ENCODE measurements around the gene FILIP1.

FILIP1 gene

DNA sequence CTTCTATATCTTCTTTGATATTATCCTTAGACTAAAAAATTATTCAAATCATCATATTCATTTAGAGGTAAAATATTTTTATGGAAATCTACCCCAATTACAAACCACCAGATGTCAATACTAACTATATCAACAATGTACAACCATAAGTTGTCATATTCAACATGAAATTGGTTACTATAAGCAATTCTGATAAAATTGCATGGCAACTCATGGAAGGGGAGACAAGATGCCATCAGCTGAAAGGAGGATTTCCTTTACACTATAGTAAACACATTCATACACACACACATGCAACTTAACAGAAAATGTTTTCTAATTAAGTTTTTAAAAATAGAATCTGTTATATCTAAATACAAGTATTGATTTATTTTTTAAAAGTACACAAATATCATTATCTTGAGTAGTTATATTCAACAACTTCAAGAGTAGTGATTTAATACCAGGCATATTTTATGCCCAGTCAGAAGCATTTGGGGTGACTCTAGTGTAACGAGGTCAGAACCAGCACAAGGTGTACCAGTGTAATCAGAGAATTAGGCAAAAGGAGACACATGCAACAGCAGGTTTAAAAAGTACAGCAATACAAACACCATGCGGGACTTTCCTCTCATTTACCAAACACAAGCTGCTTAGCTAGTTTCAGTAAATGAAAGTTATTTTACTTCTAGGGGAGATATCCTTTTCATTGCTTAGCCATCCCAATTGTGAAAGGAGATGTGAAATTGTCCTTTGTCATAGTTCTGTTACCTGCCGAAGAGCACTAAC, 1.0 kb downstream of the FILIP1 start:
- no peak for DNase-seq (ENCODE audit: low spot score)

GRCh38 chr6:75491291-75491690, 2.3 kb downstream of the FILIP1 start:
- no peak for DNase-seq (ENCODE audit: low spot score)

DNA sequence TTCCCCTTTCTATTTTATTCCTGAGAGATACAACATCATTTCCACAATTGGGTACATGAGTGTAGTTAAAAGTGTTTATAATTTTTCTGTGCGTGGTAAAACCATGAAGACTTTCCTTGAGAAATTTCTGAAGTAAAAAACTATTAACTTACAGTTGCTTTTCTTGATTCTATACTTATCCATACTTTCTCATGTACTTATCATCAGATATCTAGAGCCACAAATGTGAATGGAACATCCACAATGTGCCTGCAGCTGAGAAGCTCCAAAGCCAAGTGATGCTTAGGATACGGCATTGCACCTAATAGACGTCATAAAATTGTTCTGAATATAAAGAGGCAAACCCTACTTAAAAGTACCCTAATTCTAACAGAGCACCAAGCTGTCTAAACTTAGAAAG, 2.9 kb downstream of the FILIP1 start:
- DNase-seq (ENCODE audit: low spot score) = no peak

GRCh38 chr6:75489025-75489424, 4.6 kb downstream of the FILIP1 start:
- DNase-seq (ENCODE audit: low spot score) = no peak

DNA sequence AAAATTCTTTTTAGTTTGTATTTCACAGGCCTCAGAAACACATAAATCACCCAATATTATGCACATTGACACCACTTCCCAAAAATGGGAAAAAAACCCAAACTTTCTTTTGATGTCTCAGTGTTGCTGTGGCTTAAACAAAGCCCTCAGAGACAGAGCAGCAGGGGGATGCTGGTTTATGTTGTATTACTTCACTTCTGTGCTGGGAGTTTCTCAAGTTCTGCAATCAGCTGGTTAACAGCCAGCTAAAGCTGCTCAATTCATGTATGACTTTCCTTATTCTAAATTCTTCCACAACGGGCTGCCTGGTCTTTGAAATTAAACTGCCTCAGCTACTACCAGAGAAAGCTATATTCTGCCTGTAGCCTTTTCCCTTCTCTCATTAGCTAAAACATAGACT, 5.6 kb downstream of the FILIP1 start:
- no peak for DNase-seq (ENCODE audit: low spot score)

DNA sequence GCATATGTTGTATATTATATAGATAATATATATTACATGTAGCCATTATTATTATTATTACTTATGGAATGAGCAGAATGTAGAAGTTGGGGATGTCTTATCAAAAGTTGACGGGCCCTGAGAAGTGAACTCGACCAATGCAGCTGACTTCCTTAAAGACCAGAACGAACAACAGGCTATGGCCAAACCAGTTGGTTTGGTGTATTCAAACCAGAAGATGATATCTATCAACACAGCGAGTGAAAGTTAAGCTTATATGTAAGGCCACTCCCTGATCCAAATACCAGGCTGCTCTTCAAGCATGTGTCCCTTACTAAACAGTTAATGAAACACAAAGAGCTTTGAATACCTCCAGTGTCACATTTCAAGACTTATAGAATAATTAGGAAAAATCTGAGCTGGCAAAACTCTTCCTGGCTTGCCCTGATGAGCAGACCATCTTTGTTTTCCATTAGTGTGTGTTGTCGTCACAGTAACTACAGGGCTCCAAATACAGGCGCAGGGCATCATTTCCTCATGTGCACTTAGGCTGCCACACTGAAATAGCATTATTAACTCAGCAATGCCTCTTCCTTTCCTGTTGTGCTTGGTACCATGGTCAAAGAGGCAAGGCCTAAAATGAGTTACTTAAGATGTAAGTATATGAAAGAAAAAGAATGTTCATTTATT, 6.6 kb downstream of the FILIP1 start:
- DNase-seq (ENCODE audit: low spot score) = no peak

DNA sequence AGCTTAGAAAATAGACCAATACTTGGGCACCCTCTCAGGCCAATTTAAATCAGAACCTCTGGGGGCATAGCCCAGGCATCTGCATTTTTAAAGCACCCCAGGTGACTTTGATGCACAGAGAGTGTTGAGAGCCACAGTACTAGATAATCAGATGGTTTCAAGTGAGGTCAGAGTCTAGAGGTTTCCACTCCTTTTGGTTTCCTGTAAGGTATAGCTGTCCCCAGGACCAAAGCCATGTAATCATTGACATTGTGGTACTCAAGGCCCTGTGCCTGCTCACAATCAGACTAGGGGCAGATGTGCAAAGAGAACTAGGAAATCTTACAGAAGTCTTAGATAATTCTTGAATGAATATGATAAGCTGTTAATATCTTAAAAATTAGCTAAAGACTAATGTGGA, 9.1 kb downstream of the FILIP1 start:
- DNase-seq (ENCODE audit: low spot score) = no peak

DNA sequence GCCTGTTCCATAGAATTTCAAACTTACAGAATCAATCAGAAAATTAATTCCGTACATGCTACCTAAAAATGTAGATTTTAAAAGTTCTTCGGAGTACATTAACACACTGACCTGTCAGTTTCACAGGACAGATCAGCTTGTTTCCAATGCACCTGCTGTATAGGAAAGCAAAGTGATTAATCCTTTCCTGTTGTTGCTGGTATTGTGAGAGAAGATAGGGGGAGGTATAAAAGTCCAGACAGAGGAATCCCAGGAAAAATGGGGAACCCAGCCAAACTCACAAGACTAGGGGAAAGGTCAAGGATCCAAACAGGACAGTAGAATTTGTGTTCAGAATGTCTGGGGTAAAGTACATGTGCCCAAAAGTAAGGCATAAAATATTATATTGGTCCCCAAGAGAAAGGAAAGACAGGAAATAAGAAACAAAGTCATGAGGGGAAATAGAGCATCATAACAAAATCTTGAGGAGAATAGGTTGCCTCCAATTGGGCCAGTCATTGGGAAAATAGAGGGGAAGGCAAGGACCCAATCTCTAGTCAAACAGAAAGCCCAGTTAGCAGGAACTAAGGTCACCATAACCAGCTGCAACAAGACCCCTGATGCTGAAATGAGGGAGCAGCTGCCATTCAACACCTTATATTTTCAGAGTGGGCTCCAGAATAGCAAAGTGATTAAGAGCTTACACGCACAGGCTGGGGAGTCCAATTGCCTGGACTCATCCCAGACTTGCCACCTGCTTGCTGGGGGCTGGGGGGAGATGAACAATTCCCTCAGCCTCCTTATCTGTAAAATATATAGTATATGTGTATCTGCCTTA, 10.3 kb downstream of the FILIP1 start:
- no peak for DNase-seq (ENCODE audit: low spot score)

DNA sequence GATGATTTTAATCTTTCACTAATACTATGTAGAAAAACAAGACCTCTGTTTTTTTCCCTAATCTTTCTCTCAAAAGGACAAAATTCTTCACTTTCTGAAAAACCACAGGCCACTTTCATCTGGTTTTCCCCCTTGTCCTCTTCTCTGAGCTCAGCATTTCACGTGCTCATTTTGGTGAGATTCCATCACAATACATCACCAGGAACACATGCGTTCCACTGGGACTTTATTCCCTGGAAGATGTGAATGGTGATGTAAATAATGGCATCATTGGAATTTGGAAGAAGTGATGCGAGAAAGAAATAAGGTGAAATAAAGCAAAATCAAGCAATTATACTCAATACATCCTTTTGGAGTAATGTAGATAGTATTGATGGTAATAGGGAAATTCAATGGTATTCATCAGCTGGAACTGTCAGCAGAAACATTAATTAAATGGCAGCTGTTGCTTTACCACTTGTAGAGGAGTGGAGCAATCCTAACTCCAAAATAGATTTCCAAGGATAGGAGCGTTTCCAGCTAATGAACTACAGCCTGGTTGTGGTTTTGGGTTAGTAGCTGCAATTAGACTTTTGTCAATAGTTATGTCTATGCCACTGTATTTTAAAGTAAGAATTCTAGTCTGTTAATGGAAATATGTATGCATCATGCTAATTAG, 11.5 kb downstream of the FILIP1 start:
- DNase-seq (ENCODE audit: low spot score) = no peak

- no peak for DNase-seq (ENCODE audit: low spot score)
Measured at GRCh38 chr6:75481394-75481793, 12.2 kb downstream of the FILIP1 start.

DNA sequence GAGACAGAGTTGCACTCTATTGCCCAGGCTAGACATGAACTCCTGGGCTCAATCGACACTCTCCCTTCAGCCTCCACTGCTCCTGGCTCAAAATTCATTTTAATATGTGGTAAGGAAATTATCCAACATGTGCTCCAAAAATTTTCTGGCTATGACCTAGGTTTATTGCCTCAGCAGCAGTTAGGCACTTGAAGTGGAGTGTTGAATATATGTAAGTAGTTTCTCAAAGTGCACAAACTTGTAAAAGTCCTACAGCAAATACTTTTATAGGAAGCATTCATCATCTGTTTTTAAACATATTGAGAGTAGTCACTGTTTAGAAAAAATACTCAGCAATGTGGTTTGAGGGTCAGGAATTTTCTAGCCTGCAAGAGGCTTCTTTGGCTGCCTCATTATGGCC, 13.2 kb downstream of the FILIP1 start:
- DNase-seq (ENCODE audit: low spot score) = no peak

DNA sequence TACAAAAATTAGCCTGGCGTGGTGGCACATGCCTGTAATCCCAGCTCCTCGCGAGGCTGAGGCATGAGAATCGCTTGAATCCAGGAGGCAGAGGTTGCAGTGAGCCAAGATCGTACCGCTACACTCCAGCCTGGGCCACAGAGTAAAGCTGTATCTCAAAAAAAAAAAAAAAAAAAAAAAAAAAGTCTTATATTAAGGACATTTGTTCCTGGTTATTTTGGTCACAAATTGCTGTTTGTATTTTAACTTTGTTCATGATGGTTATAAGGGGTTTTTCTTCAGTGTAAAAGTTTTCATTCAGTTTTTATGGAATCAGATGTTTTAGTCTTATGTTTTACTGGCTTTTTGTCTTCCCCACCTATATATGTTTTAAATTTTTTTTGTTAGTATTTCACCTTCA, 13.9 kb downstream of the FILIP1 start:
- DNase-seq (ENCODE audit: low spot score) = no peak

DNA sequence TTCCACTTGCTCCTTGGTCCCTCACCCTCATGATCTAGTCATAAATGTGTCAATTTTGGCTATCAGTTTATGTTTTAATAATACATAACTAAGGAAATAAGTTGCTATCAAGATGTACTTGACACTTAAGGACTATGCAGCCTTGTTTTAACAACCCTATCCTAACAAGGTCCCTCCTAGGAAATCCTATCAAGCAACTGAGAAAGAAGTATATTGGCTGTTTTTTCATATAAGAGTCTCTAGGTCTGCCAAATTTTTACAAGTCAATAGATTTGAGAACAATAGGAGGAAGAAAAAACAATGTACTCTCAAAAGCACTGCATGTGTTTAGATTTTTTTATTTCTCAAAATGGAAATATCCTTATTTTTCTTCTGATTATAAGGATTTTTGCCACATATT, 14.7 kb downstream of the FILIP1 start:
- no peak for DNase-seq (ENCODE audit: low spot score)

DNA sequence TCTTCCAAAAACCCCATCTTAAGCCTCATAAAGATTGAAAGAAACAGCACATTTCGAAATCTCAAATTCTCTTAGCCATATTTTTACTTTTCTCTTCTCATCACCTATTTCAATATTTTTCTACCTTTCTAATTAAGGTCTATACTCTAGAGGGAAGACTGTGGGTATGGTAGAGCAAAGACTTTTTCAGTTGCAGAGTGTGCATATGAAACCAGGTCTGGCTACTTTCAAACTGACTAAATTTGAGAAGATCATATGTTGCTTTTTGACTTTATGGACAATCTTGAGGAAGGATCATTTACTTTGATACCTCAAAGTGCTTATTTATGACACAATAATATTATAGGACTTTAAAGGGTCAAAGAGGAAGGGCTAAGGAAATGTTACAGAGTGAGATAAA, 20.7 kb downstream of the FILIP1 start:
- DNase-seq (ENCODE audit: low spot score) = no peak

DNA sequence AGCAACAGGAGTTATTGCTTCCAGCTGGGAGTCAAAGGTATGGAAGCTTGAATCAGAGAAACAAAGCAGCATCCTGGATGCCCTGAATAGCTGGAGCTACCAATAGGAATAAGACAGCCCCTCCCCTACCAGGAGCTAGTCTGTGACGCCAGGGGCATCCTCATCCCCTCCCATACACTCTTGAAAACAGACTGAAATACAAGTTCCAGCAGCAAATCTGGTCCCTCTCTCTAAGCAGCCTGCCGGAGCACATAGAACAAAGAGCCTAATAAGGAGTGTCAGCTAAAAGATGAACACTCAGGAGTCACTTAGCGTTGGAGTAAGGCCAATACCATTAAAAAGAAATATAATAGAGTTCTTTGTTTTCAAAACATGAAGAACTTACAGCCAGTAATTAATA, 25.6 kb downstream of the FILIP1 start:
- no peak for DNase-seq (ENCODE audit: low spot score)

DNA sequence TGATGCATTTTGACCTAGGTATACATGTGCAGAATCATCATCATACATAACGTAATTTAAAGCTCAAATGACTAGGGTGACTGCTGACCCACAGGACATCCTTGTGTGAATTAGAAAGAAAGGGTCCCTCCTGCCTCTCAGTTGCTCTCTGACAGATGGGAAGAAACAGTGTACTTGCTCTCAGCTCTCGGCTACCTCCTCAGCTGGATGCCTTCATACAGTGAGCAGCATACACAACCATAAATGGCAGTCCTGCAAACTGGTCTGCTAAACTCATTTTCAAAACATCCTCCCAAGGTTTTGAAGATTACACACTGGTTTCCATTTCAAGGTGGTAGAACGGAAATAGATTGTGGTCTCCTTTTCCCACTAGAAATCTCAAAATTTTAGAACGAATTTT, 26.3 kb downstream of the FILIP1 start:
- DNase-seq (ENCODE audit: low spot score) = no peak

- DNase-seq (ENCODE audit: low spot score) = no peak
Measured at GRCh38 chr6:75466636-75467035, 27.0 kb downstream of the FILIP1 start.

DNA sequence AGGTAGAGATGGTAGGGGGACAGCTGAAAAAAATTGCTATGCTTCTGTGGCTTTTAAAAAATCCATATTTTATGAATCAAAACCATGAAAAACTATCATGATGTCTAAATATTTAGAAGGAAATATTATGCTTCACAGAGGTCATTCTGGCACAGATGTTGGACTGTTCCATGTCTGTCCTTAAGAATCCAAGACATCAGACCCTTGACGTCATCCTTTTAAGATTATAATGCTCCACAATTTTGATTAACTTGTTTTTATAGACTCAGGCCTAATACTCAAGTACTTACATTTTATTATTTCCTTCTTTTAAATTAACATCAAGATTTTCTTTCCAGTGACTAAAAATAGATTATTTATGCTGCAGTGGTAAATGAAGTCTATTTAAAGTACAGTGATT, 29.7 kb downstream of the FILIP1 start:
- no peak for DNase-seq (ENCODE audit: low spot score)

DNA sequence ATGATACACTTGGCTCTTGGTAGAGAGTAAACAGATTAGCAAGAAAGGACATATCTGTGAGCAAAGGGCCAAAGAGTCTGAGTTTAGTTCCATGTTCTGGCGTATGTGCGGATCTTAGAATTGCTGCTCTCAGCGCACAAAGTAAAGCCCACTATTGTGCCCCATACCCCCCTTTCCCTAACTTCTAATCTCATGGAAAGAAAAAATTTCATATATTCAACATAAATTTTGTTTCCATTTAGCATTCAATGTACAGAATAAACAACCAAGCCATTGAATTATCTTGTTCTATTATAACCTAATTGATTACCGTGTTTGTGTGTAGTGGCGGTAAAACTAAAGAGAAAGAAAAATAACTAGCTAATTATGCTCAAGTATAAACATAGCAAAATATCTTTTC, 30.5 kb downstream of the FILIP1 start:
- DNase-seq (ENCODE audit: low spot score) = no peak

GRCh38 chr6:75460681-75461080, 32.9 kb downstream of the FILIP1 start:
- no peak for DNase-seq (ENCODE audit: low spot score)

- DNase-seq (ENCODE audit: low spot score) = no peak
Measured at GRCh38 chr6:75458895-75459294, 34.7 kb downstream of the FILIP1 start.

- DNase-seq (ENCODE audit: low spot score) = no peak
Measured at GRCh38 chr6:75450903-75451302, 42.7 kb downstream of the FILIP1 start.

Data from HuH-7.5 (cell line).